ENCODE data around the gene C2CD4B. TPM values are rescaled to one million over a fixed set of nuclear protein-coding genes. Genes with fewer than 3 reads are reported as not detected.

C2CD4B gene
- polyA plus RNA-seq, 2 donors: 0.29 TPM

- H3K27ac ChIP-seq (ENCODE audit: low read depth in 2 of 2, low read length in 1 of 2): peak overlapping the region in 1 of 2 donors; percentile 24
- H3K4me1 ChIP-seq (ENCODE audit: control insufficient read depth in 2 of 2, insufficient read depth in 2 of 2, low read length in 1 of 2): peaks cover 0 to 6% of the 10 kb centered on the region in 2 donors
- no peak overlapping the region for H3K4me3 ChIP-seq (ENCODE audit: low read depth in 1 of 2, low read length in 2 of 2)
- no peaks in the 10 kb centered on the region for H3K36me3 ChIP-seq (ENCODE audit: control insufficient read depth in 2 of 2, insufficient read depth in 2 of 2, low read length in 1 of 2)
- H3K9me3 ChIP-seq (ENCODE audit: control insufficient read depth in 2 of 2, insufficient read depth in 1 of 2, low read depth in 1 of 2, low read length in 1 of 2): no peaks in the 10 kb centered on the region
- no peaks in the 10 kb centered on the region for H3K27me3 ChIP-seq (ENCODE audit: control insufficient read depth in 1 of 2, insufficient read depth in 2 of 2, low read length in 2 of 2)
- 36 to 46% methylated on average over 1 of the region's 1 CpG for WGBS, 2 donors
Observed at GRCh38 chr15:62187910-62188309, 22.8 kb upstream of the C2CD4B start.

- H3K27me3 ChIP-seq (ENCODE audit: control insufficient read depth in 1 of 2, insufficient read depth in 2 of 2, low read length in 2 of 2): no peaks in the 10 kb centered on the region
- H3K4me1 ChIP-seq (ENCODE audit: control insufficient read depth in 2 of 2, insufficient read depth in 2 of 2, low read length in 1 of 2): peaks cover 0 to 6% of the 10 kb centered on the region in 2 donors
- no peaks in the 10 kb centered on the region for H3K36me3 ChIP-seq (ENCODE audit: control insufficient read depth in 2 of 2, insufficient read depth in 2 of 2, low read length in 1 of 2)
- H3K27ac ChIP-seq (ENCODE audit: low read depth in 2 of 2, low read length in 1 of 2): peak overlapping the region; percentile 65 to 78
- H3K4me3 ChIP-seq (ENCODE audit: low read depth in 1 of 2, low read length in 2 of 2): no peak overlapping the region
- H3K9me3 ChIP-seq (ENCODE audit: control insufficient read depth in 2 of 2, insufficient read depth in 1 of 2, low read depth in 1 of 2, low read length in 1 of 2): no peaks in the 10 kb centered on the region
- WGBS, 2 donors: 46 to 70% methylated on average over 5 of the region's 5 CpGs
Observed at GRCh38 chr15:62187425-62187824, 22.3 kb upstream of the C2CD4B start.

GRCh38 chr15:62186578-62186977, 21.5 kb upstream of the C2CD4B start:
- H3K4me3 ChIP-seq (ENCODE audit: low read depth in 1 of 2, low read length in 2 of 2): no peak overlapping the region
- peaks cover 0 to 6% of the 10 kb centered on the region in 2 donors for H3K4me1 ChIP-seq (ENCODE audit: control insufficient read depth in 2 of 2, insufficient read depth in 2 of 2, low read length in 1 of 2)
- no peak overlapping the region for H3K27ac ChIP-seq (ENCODE audit: low read depth in 2 of 2, low read length in 1 of 2)
- H3K36me3 ChIP-seq (ENCODE audit: control insufficient read depth in 2 of 2, insufficient read depth in 2 of 2, low read length in 1 of 2): no peaks in the 10 kb centered on the region
- WGBS, 2 donors: 97 to 98% methylated on average over 26 to 27 of the region's 27 CpGs
- H3K27me3 ChIP-seq (ENCODE audit: control insufficient read depth in 1 of 2, insufficient read depth in 2 of 2, low read length in 2 of 2): no peaks in the 10 kb centered on the region
- no peaks in the 10 kb centered on the region for H3K9me3 ChIP-seq (ENCODE audit: control insufficient read depth in 2 of 2, insufficient read depth in 1 of 2, low read depth in 1 of 2, low read length in 1 of 2)

- no peaks in the 10 kb centered on the region for H3K27me3 ChIP-seq (ENCODE audit: control insufficient read depth in 1 of 2, insufficient read depth in 2 of 2, low read length in 2 of 2)
- peaks cover 0 to 3% of the 10 kb centered on the region in 2 donors for H3K4me1 ChIP-seq (ENCODE audit: control insufficient read depth in 2 of 2, insufficient read depth in 2 of 2, low read length in 1 of 2)
- no peaks in the 10 kb centered on the region for H3K9me3 ChIP-seq (ENCODE audit: control insufficient read depth in 2 of 2, insufficient read depth in 1 of 2, low read depth in 1 of 2, low read length in 1 of 2)
- H3K36me3 ChIP-seq (ENCODE audit: control insufficient read depth in 2 of 2, insufficient read depth in 2 of 2, low read length in 1 of 2): no peaks in the 10 kb centered on the region
- H3K27ac ChIP-seq (ENCODE audit: low read depth in 2 of 2, low read length in 1 of 2): no peak overlapping the region
- no peak overlapping the region for H3K4me3 ChIP-seq (ENCODE audit: low read depth in 1 of 2, low read length in 2 of 2)
Observed at GRCh38 chr15:62183130-62183529, 18.0 kb upstream of the C2CD4B start.

- Histone ChIP-seq H3K9me3 (ENCODE audit: control insufficient read depth in 2 of 2, insufficient read depth in 1 of 2, low read depth in 1 of 2, low read length in 1 of 2) (no peaks in the 10 kb centered on the region), H3K4me1 (ENCODE audit: control insufficient read depth in 2 of 2, insufficient read depth in 2 of 2, low read length in 1 of 2) (no peaks in the 10 kb centered on the region), H3K36me3 (ENCODE audit: control insufficient read depth in 2 of 2, insufficient read depth in 2 of 2, low read length in 1 of 2) (no peaks in the 10 kb centered on the region), H3K27me3 (ENCODE audit: control insufficient read depth in 1 of 2, insufficient read depth in 2 of 2, low read length in 2 of 2) (peaks cover 0 to 2% of the 10 kb centered on the region in 2 donors), H3K27ac (ENCODE audit: low read depth in 2 of 2, low read length in 1 of 2) (no peak overlapping the region), H3K4me3 (ENCODE audit: low read depth in 1 of 2, low read length in 2 of 2) (no peak overlapping the region)
- 74 to 87% methylated on average over 5 of the region's 5 CpGs for WGBS, 2 donors
Observed at GRCh38 chr15:62173215-62173614, 8.1 kb upstream of the C2CD4B start.

GRCh38 chr15:62171882-62172281, 6.8 kb upstream of the C2CD4B start:
- Histone ChIP-seq H3K4me1 (ENCODE audit: control insufficient read depth in 2 of 2, insufficient read depth in 2 of 2, low read length in 1 of 2) (no peaks in the 10 kb centered on the region), H3K27ac (ENCODE audit: low read depth in 2 of 2, low read length in 1 of 2) (no peak overlapping the region), H3K36me3 (ENCODE audit: control insufficient read depth in 2 of 2, insufficient read depth in 2 of 2, low read length in 1 of 2) (no peaks in the 10 kb centered on the region), H3K4me3 (ENCODE audit: low read depth in 1 of 2, low read length in 2 of 2) (no peak overlapping the region), H3K9me3 (ENCODE audit: control insufficient read depth in 2 of 2, insufficient read depth in 1 of 2, low read depth in 1 of 2, low read length in 1 of 2) (no peaks in the 10 kb centered on the region), H3K27me3 (ENCODE audit: control insufficient read depth in 1 of 2, insufficient read depth in 2 of 2, low read length in 2 of 2) (peaks cover 0 to 2% of the 10 kb centered on the region in 2 donors)
- 64% methylated on average over 7 of the region's 7 CpGs for WGBS, 2 donors

GRCh38 chr15:62165793-62166375, 799 bp upstream of the C2CD4B start:
- Histone ChIP-seq H3K36me3 (ENCODE audit: control insufficient read depth in 2 of 2, insufficient read depth in 2 of 2, low read length in 1 of 2) (no peaks in the 10 kb centered on the region), H3K4me3 (ENCODE audit: low read depth in 1 of 2, low read length in 2 of 2) (no peak overlapping the region), H3K27ac (ENCODE audit: low read depth in 2 of 2, low read length in 1 of 2) (no peak overlapping the region), H3K27me3 (ENCODE audit: control insufficient read depth in 1 of 2, insufficient read depth in 2 of 2, low read length in 2 of 2) (peaks cover 0 to 9% of the 10 kb centered on the region in 2 donors), H3K4me1 (ENCODE audit: control insufficient read depth in 2 of 2, insufficient read depth in 2 of 2, low read length in 1 of 2) (peaks cover 0 to 11% of the 10 kb centered on the region in 2 donors), H3K9me3 (ENCODE audit: control insufficient read depth in 2 of 2, insufficient read depth in 1 of 2, low read depth in 1 of 2, low read length in 1 of 2) (no peaks in the 10 kb centered on the region)
- WGBS, 2 donors: 67 to 68% methylated on average over 11 of the region's 11 CpGs

- WGBS, 2 donors: 2% methylated on average over 89 to 98 of the region's 98 CpGs
- Histone ChIP-seq H3K36me3 (ENCODE audit: control insufficient read depth in 2 of 2, insufficient read depth in 2 of 2, low read length in 1 of 2) (no peaks in the 10 kb centered on the region), H3K9me3 (ENCODE audit: control insufficient read depth in 2 of 2, insufficient read depth in 1 of 2, low read depth in 1 of 2, low read length in 1 of 2) (no peaks in the 10 kb centered on the region), H3K27me3 (ENCODE audit: control insufficient read depth in 1 of 2, insufficient read depth in 2 of 2, low read length in 2 of 2) (peaks cover 0 to 9% of the 10 kb centered on the region in 2 donors), H3K27ac (ENCODE audit: low read depth in 2 of 2, low read length in 1 of 2) (peak overlapping the region in 1 of 2 donors; percentile 13), H3K4me3 (ENCODE audit: low read depth in 1 of 2, low read length in 2 of 2) (peak overlapping the region; percentile 53 to 56), H3K4me1 (ENCODE audit: control insufficient read depth in 2 of 2, insufficient read depth in 2 of 2, low read length in 1 of 2) (peaks cover 0 to 11% of the 10 kb centered on the region in 2 donors)
Observed at GRCh38 chr15:62164396-62165103, 535 bp downstream of the C2CD4B start.

- 3 to 4% methylated on average over 52 of the region's 52 CpGs for WGBS, 2 donors
- peaks cover 0 to 9% of the 10 kb centered on the region in 2 donors for H3K27me3 ChIP-seq (ENCODE audit: control insufficient read depth in 1 of 2, insufficient read depth in 2 of 2, low read length in 2 of 2)
- peaks cover 0 to 11% of the 10 kb centered on the region in 2 donors for H3K4me1 ChIP-seq (ENCODE audit: control insufficient read depth in 2 of 2, insufficient read depth in 2 of 2, low read length in 1 of 2)
- H3K9me3 ChIP-seq (ENCODE audit: control insufficient read depth in 2 of 2, insufficient read depth in 1 of 2, low read depth in 1 of 2, low read length in 1 of 2): no peaks in the 10 kb centered on the region
- H3K36me3 ChIP-seq (ENCODE audit: control insufficient read depth in 2 of 2, insufficient read depth in 2 of 2, low read length in 1 of 2): no peaks in the 10 kb centered on the region
- no peak overlapping the region for H3K27ac ChIP-seq (ENCODE audit: low read depth in 2 of 2, low read length in 1 of 2)
- H3K4me3 ChIP-seq (ENCODE audit: low read depth in 1 of 2, low read length in 2 of 2): peak overlapping the region; percentile 53 to 56
Observed at GRCh38 chr15:62164014-62164395, 1.1 kb downstream of the C2CD4B start.

Data from esophagus (tissue), 2 donors.